A549 treated with GW870086 at 1 μM for 4 hours (cell line): ENCODE measurements around the gene PPP1R11. TPM values are rescaled to one million over a fixed set of nuclear protein-coding genes. Genes with fewer than 3 reads are reported as not detected.

Experiments
- total RNA-seq: library from RNA; stranded (reverse); fragments of 200-300 nt; extraction: Qiagen RNA extraction; gene quantifications from 5 replicates; pipeline ENCODE4 v1.2.3, GENCODE V29; 2022; ENCODE audit warnings: low read depth

The PPP1R11 gene
- total RNA-seq, result 38.7 to 42.0 TPM (median 39.5 TPM) in 5 replicates

GRCh38 chr6:30066577-30067459 lies at the start of gene PPP1R11:
Gene PPP1R11, plus strand, starts transcription at chr6:30067198. Its CDS starts 213 bp downstream, at chr6:30067411.

GRCh38 chr6:30061092-30061857 lies 5.7 kb upstream of the PPP1R11 start, which contains the start of gene POLR1H:
Gene POLR1H, plus strand, starts transcription at chr6:30061265. Its CDS starts 260 bp downstream, at chr6:30061525.

GRCh38 chr6:30075094-30075789 lies 8.2 kb downstream of the PPP1R11 start, which contains the start of gene RNF39:
Gene RNF39, minus strand, starts transcription at chr6:30075769. Its CDS starts 184 bp downstream, at chr6:30075585.

GRCh38 chr6:30113003-30113759 lies 46.2 kb downstream of the PPP1R11 start, which contains the start of gene TRIM31:
Gene TRIM31, minus strand, starts transcription at chr6:30113090. Its CDS starts 285 bp downstream, at chr6:30112805.

Other genes starting within 250 kb of the PPP1R11 start
- gene HLA-G, start 239.4 kb upstream of the PPP1R11 start, total RNA-seq, result not detected in 5 replicates
- 125 to 148 TPM (median 139 TPM) in 5 replicates for gene HLA-A, start 124.7 kb upstream of the PPP1R11 start, total RNA-seq
- 28.4 to 35.3 TPM (median 32.7 TPM) in 5 replicates for gene POLR1H, start 5.9 kb upstream of the PPP1R11 start, total RNA-seq
- not detected in 5 replicates for gene RNF39, start 8.6 kb downstream of the PPP1R11 start, total RNA-seq
- gene TRIM31, start 45.9 kb downstream of the PPP1R11 start, total RNA-seq, result 0.33 to 1.4 TPM (median 0.83 TPM) in 5 replicates
- not detected in 5 replicates for gene TRIM40, start 68.9 kb downstream of the PPP1R11 start, total RNA-seq
- not detected in 5 replicates for gene TRIM10, start 94.0 kb downstream of the PPP1R11 start, total RNA-seq
- gene TRIM15, start 96.3 kb downstream of the PPP1R11 start, total RNA-seq, result not detected in 5 replicates
- gene TRIM26, start 146.2 kb downstream of the PPP1R11 start, total RNA-seq, result 26.9 to 28.8 TPM (median 28.0 TPM) in 5 replicates